CD4-positive, alpha-beta T cell (primary cell): ENCODE data around the gene RNF14. TPM values are rescaled to one million over a fixed set of nuclear protein-coding genes. Genes with fewer than 3 reads are reported as not detected.

Source experiments
- ATAC-seq: fragments of 200-7000 bp; cut with Tn5 transposase; one replicate; pipeline ENCODE4 v1.10.0; 2022; ENCODE audit warnings: mild to moderate bottlenecking; ENCODE audit not compliant: poor library complexity
- CTCF ChIA-PET: fragments of 350-600 bp; sonication (Branson Sonifier 250); formaldehyde crosslinking; loops from one replicate; lab custom pipeline; 2021; ENCODE audit warnings: antibody characterized with exemption, inconsistent platforms; lab: Charles Lee
- POLR2A ChIA-PET: fragments of 350-600 bp; sonication (Branson Sonifier 250); formaldehyde crosslinking; loops from one replicate; lab custom pipeline; 2021; ENCODE audit warnings: antibody characterized with exemption, inconsistent platforms; lab: Charles Lee
- DNase-seq, 14 experiments: peaks; one replicate each; pipeline ENCODE4 v3.0.0-alpha.2; 2013 to 2020; ENCODE audit warnings: mixed read lengths in 2 of 14
- H3K27ac ChIP-seq, 2 donors: one replicate each; pipeline versions ENCODE4 v1.5.1 to v1.7.0; 2013; ENCODE audit warnings: low read length in 2 of 2, low read depth in 1 of 2, mild to moderate bottlenecking in 1 of 2
- H3K27me3 ChIP-seq, 2 experiments: 1 replicate in 1 of 2; 2 replicates in 1 of 2; pipeline versions ENCODE4 v1.6.1 to v1.7.0; 2013; ENCODE audit warnings: low read length in 2 of 2, control low read depth in 1 of 2, mild to moderate bottlenecking in 1 of 2, moderate library complexity in 1 of 2; ENCODE audit not compliant: insufficient read depth in 2 of 2, control insufficient read depth in 1 of 2
- H3K36me3 ChIP-seq: one replicate; pipeline ENCODE4 v1.6.1; 2013; ENCODE audit warnings: low read length, control low read depth; ENCODE audit not compliant: insufficient read depth
- H3K4me1 ChIP-seq: one replicate; pipeline ENCODE4 v1.6.1; 2013; ENCODE audit warnings: low read length, control low read depth; ENCODE audit not compliant: insufficient read depth
- H3K4me3 ChIP-seq: one replicate; pipeline ENCODE4 v1.5.1; 2013; ENCODE audit warnings: mild to moderate bottlenecking, low read length, moderate library complexity
- H3K9me3 ChIP-seq, 2 experiments: 1 replicate in 1 of 2; 2 replicates in 1 of 2; pipeline versions ENCODE4 v1.6.1 to v1.7.0; 2013; ENCODE audit warnings: low read length in 2 of 2, mild to moderate bottlenecking in 2 of 2, control low read depth in 1 of 2, moderate library complexity in 1 of 2; ENCODE audit not compliant: control insufficient read depth in 1 of 2, insufficient read depth in 1 of 2
- H3K27ac Mint-ChIP-seq: one replicate; pipeline ENCODE4 v1.8.0; 2020; ENCODE audit warnings: mixed read lengths
- H3K27me3 Mint-ChIP-seq: one replicate; pipeline ENCODE4 v1.8.0; 2021; ENCODE audit warnings: mixed read lengths
- H3K36me3 Mint-ChIP-seq: one replicate; pipeline ENCODE4 v1.8.0; 2021; ENCODE audit warnings: low read depth, mixed read lengths
- H3K4me1 Mint-ChIP-seq: one replicate; pipeline ENCODE4 v1.8.0; 2021; ENCODE audit warnings: low read depth, mixed read lengths
- H3K4me3 Mint-ChIP-seq: one replicate; pipeline ENCODE4 v1.8.0; 2020; ENCODE audit warnings: mild to moderate bottlenecking, mixed read lengths
- H3K9me3 Mint-ChIP-seq: one replicate; pipeline ENCODE4 v1.8.0; 2020; ENCODE audit warnings: mixed read lengths
- intact Hi-C, 2 experiments: fragments of 100-400 bp; cut with DNase I in 1 of 2; cut with micrococcal nuclease in 1 of 2; formaldehyde crosslinking; loops; one replicate each; pipeline versions ENCODE4 v1.15.1 to v1.9.0; 2023 to 2025; cut with DNase I, micrococcal nuclease
- total RNA-seq, 174 experiments: library from RNA in 2 of 174; stranded (reverse) in 2 of 174; gene quantifications; one replicate each; pipeline ENCODE4 v1.2.3 and lab custom pipeline; 2021 to 2026
- TF ChIP-seq, protein P1 (sequence below): fragments of 200-600 bp; IDR thresholded peaks from one replicate; pipeline ENCODE4 v1.8.0; 2022; ENCODE audit warnings: antibody characterized with exemption, mild to moderate bottlenecking

The RNF14 gene
- total RNA-seq, 2 experiments from 2014 or later = 8.9 to 10.7 TPM

GRCh38 chr5:141982626-141983025 lies 13.7 kb downstream of the RNF14 start:
- Histone ChIP-seq H3K4me1 (no peaks in the 10 kb centered on the region), H3K36me3 (peaks cover 84% of the 10 kb centered on the region), H3K4me3 (no peak overlapping the region), H3K27me3 (no peaks in the 10 kb centered on the region), H3K27ac (no peak overlapping the region), H3K9me3 (no peaks in the 10 kb centered on the region)
- Mint-ChIP-seq H3K4me3 (no peak overlapping the region), H3K36me3 (peaks cover 98% of the 10 kb centered on the region), H3K27ac (no peak overlapping the region), H3K27me3 (no peaks in the 10 kb centered on the region), H3K9me3 (no peaks in the 10 kb centered on the region), H3K4me1 (peaks cover 4% of the 10 kb centered on the region)
- ChIA-PET POLR2A (no interaction called here), CTCF (no interaction called here)
- intact Hi-C loops = no loop called here
- TF ChIP-seq, protein P1, sequence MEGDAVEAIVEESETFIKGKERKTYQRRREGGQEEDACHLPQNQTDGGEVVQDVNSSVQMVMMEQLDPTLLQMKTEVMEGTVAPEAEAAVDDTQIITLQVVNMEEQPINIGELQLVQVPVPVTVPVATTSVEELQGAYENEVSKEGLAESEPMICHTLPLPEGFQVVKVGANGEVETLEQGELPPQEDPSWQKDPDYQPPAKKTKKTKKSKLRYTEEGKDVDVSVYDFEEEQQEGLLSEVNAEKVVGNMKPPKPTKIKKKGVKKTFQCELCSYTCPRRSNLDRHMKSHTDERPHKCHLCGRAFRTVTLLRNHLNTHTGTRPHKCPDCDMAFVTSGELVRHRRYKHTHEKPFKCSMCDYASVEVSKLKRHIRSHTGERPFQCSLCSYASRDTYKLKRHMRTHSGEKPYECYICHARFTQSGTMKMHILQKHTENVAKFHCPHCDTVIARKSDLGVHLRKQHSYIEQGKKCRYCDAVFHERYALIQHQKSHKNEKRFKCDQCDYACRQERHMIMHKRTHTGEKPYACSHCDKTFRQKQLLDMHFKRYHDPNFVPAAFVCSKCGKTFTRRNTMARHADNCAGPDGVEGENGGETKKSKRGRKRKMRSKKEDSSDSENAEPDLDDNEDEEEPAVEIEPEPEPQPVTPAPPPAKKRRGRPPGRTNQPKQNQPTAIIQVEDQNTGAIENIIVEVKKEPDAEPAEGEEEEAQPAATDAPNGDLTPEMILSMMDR = no peak
- DNase-seq (no peak), ATAC-seq (no peak)

DNA sequence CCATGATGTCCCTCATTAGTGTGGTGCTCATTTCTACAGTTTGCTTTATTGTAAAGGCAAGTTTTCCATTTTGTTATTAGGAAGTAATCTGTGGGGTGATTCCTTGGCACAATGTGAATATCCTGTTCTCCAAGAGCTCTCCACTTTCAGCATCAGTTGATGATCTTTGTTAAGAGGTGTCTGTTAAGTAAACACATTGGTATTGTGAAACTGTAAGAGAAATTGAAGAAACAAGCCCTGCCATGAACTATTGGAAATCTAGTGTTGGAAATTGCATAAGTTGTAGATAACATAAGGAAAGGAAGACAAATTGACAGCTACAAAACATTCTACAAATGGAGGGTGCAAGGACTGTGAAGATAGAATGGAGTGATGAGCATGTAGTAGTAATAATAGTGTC lies 17.2 kb downstream of the RNF14 start:
- Histone ChIP-seq H3K27me3 (no peaks in the 10 kb centered on the region), H3K27ac (no peak overlapping the region), H3K9me3 (no peaks in the 10 kb centered on the region), H3K4me1 (no peaks in the 10 kb centered on the region), H3K36me3 (peaks cover 71% of the 10 kb centered on the region), H3K4me3 (no peak overlapping the region)
- no peaks in the 10 kb centered on the region for H3K9me3 Mint-ChIP-seq
- TF ChIP-seq, protein P1 = no peak
- ATAC-seq = no peak
- ChIA-PET CTCF (interaction anchor here (1.2 to 1.3 kb wide), 2 partner anchors 17 to 25 kb away, joined by 4 read pairs; partner anchors contain the start of gene RNF14), POLR2A (no interaction called here)
- peaks cover 86% of the 10 kb centered on the region for H3K36me3 Mint-ChIP-seq
- intact Hi-C loops = no loop called here
- no peak overlapping the region for H3K27ac Mint-ChIP-seq
- no peak overlapping the region for H3K4me3 Mint-ChIP-seq
- no peaks in the 10 kb centered on the region for H3K4me1 Mint-ChIP-seq
- H3K27me3 Mint-ChIP-seq = no peaks in the 10 kb centered on the region
- no peak for DNase-seq

DNA sequence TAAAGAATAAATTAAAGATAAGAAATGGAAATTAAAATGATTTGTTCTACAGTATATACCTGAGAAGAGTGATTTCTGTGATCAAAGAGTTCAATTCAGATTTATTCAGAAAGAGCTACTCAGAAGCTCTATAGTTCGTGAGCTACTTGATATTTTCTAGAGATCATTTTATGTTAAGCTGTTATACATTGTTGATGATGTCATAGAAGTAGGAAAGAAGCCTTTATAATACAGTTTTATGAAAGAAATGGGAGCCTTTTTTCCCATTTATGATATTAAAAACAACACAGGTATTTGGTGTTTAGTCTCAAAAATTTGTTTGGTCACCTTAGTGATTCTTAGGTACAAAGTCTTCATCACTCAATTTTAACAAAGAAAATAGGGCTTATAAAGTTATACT lies 20.8 kb downstream of the RNF14 start:
- no peak for ATAC-seq
- Mint-ChIP-seq H3K9me3 (no peaks in the 10 kb centered on the region), H3K27me3 (no peaks in the 10 kb centered on the region), H3K27ac (no peak overlapping the region), H3K36me3 (peaks cover 77% of the 10 kb centered on the region), H3K4me3 (no peak overlapping the region), H3K4me1 (peaks cover 6% of the 10 kb centered on the region)
- ChIA-PET POLR2A (interaction anchor here (0.5 to 1.6 kb wide), 3 partner anchors 26 to 361 kb away, joined by 3 to 4 read pairs (median 4); no protein-coding TSS in a partner anchor), CTCF (interaction anchor here (0.6 to 3.1 kb wide), 8 partner anchors 21 to 724 kb away, joined by 3 to 14 read pairs (median 4); partner anchors contain the start of genes GNPDA1 and RNF14)
- no peak overlapping the region for H3K4me3 ChIP-seq
- intact Hi-C loops = loop anchor here (5.0 to 10.0 kb wide), 2 partner anchors 558 to 895 kb away; no protein-coding TSS in a partner anchor
- TF ChIP-seq, protein P1 = no peak
- no peaks in the 10 kb centered on the region for H3K9me3 ChIP-seq
- H3K4me1 ChIP-seq = no peaks in the 10 kb centered on the region
- H3K27ac ChIP-seq = no peak overlapping the region
- H3K36me3 ChIP-seq = peaks cover 65% of the 10 kb centered on the region
- no peaks in the 10 kb centered on the region for H3K27me3 ChIP-seq
- DNase-seq = no peak
